SU-DHL-6 (cell line): ENCODE results near the gene SEMA3D.

Experiments
- H2AFZ ChIP-seq: fragments of 200-600 bp; sonication (generic); 2 replicates; pipeline ENCODE4 v1.6.1; 2014; ENCODE audit warnings: low read depth, mild to moderate bottlenecking, moderate library complexity, mixed read lengths, antibody characterized with exemption, low read length; ENCODE audit not compliant: severe bottlenecking
- H3F3A ChIP-seq: fragments of 200-600 bp; shearing (Covaris generic); 2 replicates; pipeline ENCODE4 v1.6.0; 2016; ENCODE audit warnings: antibody characterized with exemption, mild to moderate bottlenecking; ENCODE audit not compliant: insufficient read depth
- H3K27ac ChIP-seq: fragments of 200-600 bp; sonication (generic); 2 replicates; pipeline ENCODE4 v1.5.1; 2016; ENCODE audit warnings: low read depth, mild to moderate bottlenecking, low read length, moderate library complexity, mixed read lengths
- H3K27me3 ChIP-seq: fragments of 200-600 bp; sonication (generic), shearing (Covaris generic); 2 replicates; pipeline ENCODE4 v1.6.0; 2014; ENCODE audit warnings: mild to moderate bottlenecking, low read length
- H3K36me3 ChIP-seq: fragments of 200-600 bp; sonication (generic); 2 replicates; pipeline ENCODE4 v1.6.1; 2014; ENCODE audit warnings: mild to moderate bottlenecking, low read length, mixed read lengths
- H3K4me2 ChIP-seq: fragments of 300-600, 200-600 bp; shearing (Covaris generic), sonication (generic); 2 replicates; pipeline ENCODE4 v1.6.0; 2014; ENCODE audit warnings: low read length, low read depth, mild to moderate bottlenecking; ENCODE audit not compliant: poor library complexity, severe bottlenecking
- H3K4me3 ChIP-seq: fragments of 200-600 bp; sonication (generic); 2 replicates; pipeline ENCODE4 v1.5.1; 2014; ENCODE audit warnings: antibody characterized with exemption, low read length, mild to moderate bottlenecking, mixed read lengths; ENCODE audit not compliant: insufficient read depth, poor library complexity, severe bottlenecking
- H3K79me2 ChIP-seq: fragments of 200-600 bp; sonication (generic); 2 replicates; pipeline ENCODE4 v1.6.1; 2014; ENCODE audit warnings: mild to moderate bottlenecking, low read length, moderate library complexity; ENCODE audit not compliant: insufficient read depth
- H3K9ac ChIP-seq: fragments of 200-600 bp; sonication (generic); 2 replicates; pipeline ENCODE4 v1.7.0; 2014; ENCODE audit warnings: mild to moderate bottlenecking, low read length
- H3K9me2 ChIP-seq: fragments of 200-600 bp; sonication (generic); replicated peaks from 2 replicates; pipeline ENCODE4 v1.6.1; 2014; ENCODE audit warnings: low read length; ENCODE audit not compliant: insufficient read depth
- H3K9me3 ChIP-seq: fragments of 200-600 bp; sonication (generic); 2 replicates; pipeline ENCODE4 v1.6.1; 2014; ENCODE audit warnings: low read length, mixed read lengths; ENCODE audit not compliant: insufficient read depth
- H4K20me1 ChIP-seq: fragments of 200-600 bp; sonication (generic); 2 replicates; pipeline ENCODE4 v1.6.1; 2014; ENCODE audit warnings: low read depth, mild to moderate bottlenecking, antibody characterized with exemption, low read length, moderate library complexity, mixed read lengths
- EZH2phosphoT487 ChIP-seq: fragments of 200-600 bp; sonication (generic), shearing (Covaris generic); conservative IDR thresholded peaks from 2 replicates; pipeline ENCODE4 v1.6.1; 2018; ENCODE audit warnings: mild to moderate bottlenecking, antibody characterized with exemption, low read length, moderate library complexity, mixed read lengths
- TF ChIP-seq, protein P1 (sequence below): fragments of 200-600 bp; sonication (generic); IDR thresholded peaks from one replicate; pipeline ENCODE4 v1.5.1; 2017; ENCODE audit warnings: antibody characterized with exemption, mild to moderate bottlenecking, low read length, moderate library complexity; ENCODE audit not compliant: insufficient read depth, poor library complexity, severe bottlenecking

The SEMA3D gene

DNA sequence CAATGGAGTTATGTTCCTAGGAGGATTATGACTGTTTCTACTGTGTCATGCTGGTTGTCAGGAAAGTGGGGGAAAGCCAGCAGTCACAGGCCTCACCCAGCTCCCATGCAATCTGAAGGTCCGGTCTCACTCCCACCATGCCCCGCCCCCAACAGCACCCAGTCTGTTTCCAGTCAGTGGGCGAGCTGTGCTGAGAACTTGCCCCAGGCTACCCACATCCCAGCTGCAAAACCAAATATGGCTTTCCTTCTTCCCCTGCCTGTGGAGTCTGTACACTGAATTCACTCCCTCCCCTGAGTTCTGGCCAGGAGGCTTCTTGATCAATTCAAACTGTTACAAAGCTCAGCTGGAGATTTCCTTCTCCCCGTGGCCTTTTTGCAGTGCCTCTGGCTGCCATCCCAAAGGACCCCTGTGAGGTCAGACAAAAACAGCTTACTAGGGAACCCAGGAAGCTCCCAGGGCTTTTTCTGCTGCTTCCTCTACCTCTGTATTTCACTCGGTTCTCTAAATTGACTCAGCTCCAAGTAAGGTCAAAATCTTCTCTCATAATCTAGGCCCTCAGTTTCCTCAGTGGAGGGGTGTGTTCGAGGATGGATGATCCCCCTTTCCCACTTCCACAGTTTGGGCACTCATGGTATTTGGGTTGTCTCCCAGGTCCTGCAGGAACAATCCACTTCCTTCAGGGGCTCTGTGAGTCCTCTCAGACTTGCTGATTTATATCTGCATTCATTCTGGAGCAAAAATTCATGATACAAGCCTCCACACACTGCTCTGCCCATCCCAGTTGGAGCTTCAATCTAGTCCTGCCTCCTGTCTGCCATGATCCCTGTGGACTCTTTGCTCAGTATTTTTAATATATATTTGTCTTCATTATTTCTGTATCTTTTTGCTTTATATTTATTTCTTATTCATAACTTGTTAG is 205.5 kb downstream of the SEMA3D start:
- Histone ChIP-seq H3K4me3 (no peak overlapping the region), H3K36me3 (no peaks in the 10 kb centered on the region), H3K4me2 (no peak overlapping the region), H4K20me1 (no peaks in the 10 kb centered on the region), H3K27me3 (no peaks in the 10 kb centered on the region), H3K79me2 (no peaks in the 10 kb centered on the region), H3F3A (no peaks in the 10 kb centered on the region), H2AFZ (no peak overlapping the region), H3K9ac (no peak overlapping the region), H3K9me2 (no peaks in the 10 kb centered on the region), H3K27ac (no peak overlapping the region), H3K9me3 (no peaks in the 10 kb centered on the region)
- TF ChIP-seq, protein P1, sequence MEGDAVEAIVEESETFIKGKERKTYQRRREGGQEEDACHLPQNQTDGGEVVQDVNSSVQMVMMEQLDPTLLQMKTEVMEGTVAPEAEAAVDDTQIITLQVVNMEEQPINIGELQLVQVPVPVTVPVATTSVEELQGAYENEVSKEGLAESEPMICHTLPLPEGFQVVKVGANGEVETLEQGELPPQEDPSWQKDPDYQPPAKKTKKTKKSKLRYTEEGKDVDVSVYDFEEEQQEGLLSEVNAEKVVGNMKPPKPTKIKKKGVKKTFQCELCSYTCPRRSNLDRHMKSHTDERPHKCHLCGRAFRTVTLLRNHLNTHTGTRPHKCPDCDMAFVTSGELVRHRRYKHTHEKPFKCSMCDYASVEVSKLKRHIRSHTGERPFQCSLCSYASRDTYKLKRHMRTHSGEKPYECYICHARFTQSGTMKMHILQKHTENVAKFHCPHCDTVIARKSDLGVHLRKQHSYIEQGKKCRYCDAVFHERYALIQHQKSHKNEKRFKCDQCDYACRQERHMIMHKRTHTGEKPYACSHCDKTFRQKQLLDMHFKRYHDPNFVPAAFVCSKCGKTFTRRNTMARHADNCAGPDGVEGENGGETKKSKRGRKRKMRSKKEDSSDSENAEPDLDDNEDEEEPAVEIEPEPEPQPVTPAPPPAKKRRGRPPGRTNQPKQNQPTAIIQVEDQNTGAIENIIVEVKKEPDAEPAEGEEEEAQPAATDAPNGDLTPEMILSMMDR = no peak
- TF ChIP-seq EZH2phosphoT487 = no peak

DNA sequence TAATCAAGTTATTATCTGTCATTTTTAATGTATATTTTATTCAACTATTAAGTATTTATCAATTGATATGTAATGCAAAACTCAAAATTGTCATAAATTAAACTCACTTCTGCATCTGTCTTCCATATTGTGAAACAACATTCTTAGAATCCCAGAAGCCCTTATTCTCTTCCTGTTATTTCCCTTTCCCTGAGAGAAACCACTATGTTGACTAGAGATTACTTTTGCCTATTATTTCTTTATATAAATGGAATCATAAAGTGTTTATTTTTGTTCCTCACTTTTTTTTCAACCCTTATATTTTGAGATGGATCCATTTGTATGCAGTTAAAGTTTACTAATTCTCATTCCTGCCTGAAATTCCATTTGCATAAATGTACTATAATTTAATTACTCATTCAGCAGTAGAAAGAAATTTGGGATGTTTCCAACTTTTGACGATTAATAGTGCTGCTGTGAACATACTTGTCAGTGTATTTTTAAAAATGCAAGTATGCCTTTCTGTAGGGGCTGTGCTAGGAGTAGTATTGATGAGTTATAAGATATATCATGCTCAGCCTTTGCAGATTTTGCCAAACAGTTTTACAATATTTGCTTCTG is 211.2 kb downstream of the SEMA3D start:
- H3K9ac ChIP-seq = no peak overlapping the region
- no peak overlapping the region for H3K4me2 ChIP-seq
- H3F3A ChIP-seq = no peaks in the 10 kb centered on the region
- no peaks in the 10 kb centered on the region for H3K36me3 ChIP-seq
- H2AFZ ChIP-seq = no peak overlapping the region
- H4K20me1 ChIP-seq = no peaks in the 10 kb centered on the region
- H3K27me3 ChIP-seq = no peaks in the 10 kb centered on the region
- no peak overlapping the region for H3K4me3 ChIP-seq
- H3K27ac ChIP-seq = no peak overlapping the region
- no peaks in the 10 kb centered on the region for H3K79me2 ChIP-seq
- H3K9me3 ChIP-seq = no peaks in the 10 kb centered on the region
- TF ChIP-seq, protein P1 = no peak
- TF ChIP-seq EZH2phosphoT487 = no peak
- H3K9me2 ChIP-seq = no peaks in the 10 kb centered on the region

DNA sequence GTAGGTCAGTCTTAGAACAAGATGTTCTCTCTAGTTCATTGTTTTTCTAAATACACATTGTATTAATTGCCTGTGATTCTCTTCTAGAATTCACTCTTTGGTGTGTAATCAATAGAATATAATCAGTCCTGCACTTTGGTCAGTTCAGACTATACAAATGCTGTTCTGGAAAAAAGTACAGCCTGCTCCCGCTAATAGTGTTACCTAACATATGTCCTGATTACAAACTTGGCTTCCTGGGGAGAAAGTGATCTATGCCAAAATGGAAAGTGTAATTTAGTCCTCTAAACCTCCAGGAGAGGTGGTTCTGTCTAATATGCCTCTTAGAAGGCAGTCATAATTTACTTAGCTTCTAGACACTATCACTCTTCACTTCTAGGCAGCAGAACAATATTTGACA is 215.5 kb downstream of the SEMA3D start:
- Histone ChIP-seq H3K9ac (no peak overlapping the region), H3K79me2 (no peaks in the 10 kb centered on the region), H4K20me1 (no peaks in the 10 kb centered on the region), H3K9me3 (no peaks in the 10 kb centered on the region), H3K9me2 (no peaks in the 10 kb centered on the region), H3K4me2 (no peak overlapping the region), H2AFZ (no peak overlapping the region), H3F3A (no peaks in the 10 kb centered on the region), H3K27me3 (no peaks in the 10 kb centered on the region), H3K4me3 (no peak overlapping the region), H3K36me3 (no peaks in the 10 kb centered on the region), H3K27ac (no peak overlapping the region)
- no peak for TF ChIP-seq EZH2phosphoT487
- TF ChIP-seq, protein P1 = no peak
